SK-N-SH treated with all-trans-retinoic acid at 6 μM for 48 hours (cell line): ENCODE measurements around the gene MAP7D1.

Source experiments
- ATAC-seq: fragments of 200-7000 bp; cut with Tn5 transposase; 3 replicates; pipeline ENCODE4 v1.9.1; 2020; ENCODE audit warnings: mild to moderate bottlenecking, moderate library complexity
- ARNTL ChIP-seq: fragments of 450-650 bp; formaldehyde crosslinking; IDR thresholded peaks from 2 replicates; pipeline ENCODE4 v1.5.0; 2020; ENCODE audit warnings: low read depth, mild to moderate bottlenecking, moderate library complexity, borderline replicate concordance
- BACH2 ChIP-seq: fragments of 250-450 bp; sonication (Bioruptor Pico); IDR thresholded peaks from 2 replicates; pipeline ENCODE4 v1.9.0; 2021; ENCODE audit warnings: mild to moderate bottlenecking, borderline replicate concordance
- CSDC2 ChIP-seq: fragments of 250-450 bp; sonication (Bioruptor Pico); IDR thresholded peaks from 2 replicates; pipeline ENCODE4 v1.5.0; 2020; ENCODE audit warnings: mild to moderate bottlenecking, moderate library complexity
- ESRRG ChIP-seq: fragments of 250-450 bp; sonication (Bioruptor Pico); IDR thresholded peaks from 2 replicates; pipeline ENCODE4 v1.6.1; 2021; ENCODE audit warnings: mild to moderate bottlenecking
- GLIS3 ChIP-seq: fragments of 250-450 bp; sonication (Bioruptor Pico); IDR thresholded peaks from 2 replicates; pipeline ENCODE4 v1.5.0; 2020; ENCODE audit warnings: mild to moderate bottlenecking, moderate library complexity
- ISL1 ChIP-seq: fragments of 250-450 bp; sonication (Bioruptor Pico); IDR thresholded peaks from 2 replicates; pipeline ENCODE4 v2.1.2; 2022; ENCODE audit warnings: mild to moderate bottlenecking, moderate library complexity
- PPARA ChIP-seq: fragments of 250-450 bp; sonication (Bioruptor Pico); IDR thresholded peaks from 2 replicates; pipeline ENCODE4 v1.5.0; 2020; ENCODE audit warnings: mild to moderate bottlenecking, borderline replicate concordance
- RARB ChIP-seq: fragments of 250-450 bp; sonication (Bioruptor Pico); IDR thresholded peaks from 2 replicates; pipeline ENCODE4 v1.8.0; 2021; ENCODE audit warnings: mild to moderate bottlenecking, moderate library complexity
- SNAI2 ChIP-seq: fragments of 250-450 bp; sonication (Bioruptor Pico); IDR thresholded peaks from 2 replicates; pipeline ENCODE4 v1.5.0; 2020; ENCODE audit warnings: mild to moderate bottlenecking, moderate library complexity
- TSHZ2 ChIP-seq: fragments of 250-450 bp; sonication (Bioruptor Pico); IDR thresholded peaks from 2 replicates; pipeline ENCODE4 v1.5.0; 2020; ENCODE audit warnings: mild to moderate bottlenecking, moderate library complexity
- ZC3H10 ChIP-seq: fragments of 250-450 bp; sonication (Bioruptor Pico); IDR thresholded peaks from 2 replicates; pipeline ENCODE4 v1.5.1; 2021; ENCODE audit warnings: mild to moderate bottlenecking, moderate library complexity
- ZFP3 ChIP-seq: fragments of 250-450 bp; sonication (Bioruptor Pico); IDR thresholded peaks from 2 replicates; pipeline ENCODE4 v1.5.0; 2020; ENCODE audit warnings: mild to moderate bottlenecking, moderate library complexity
- ZFP30 ChIP-seq: fragments of 450-650 bp; formaldehyde crosslinking; IDR thresholded peaks from 2 replicates; pipeline ENCODE4 v1.5.0; 2022; ENCODE audit warnings: mild to moderate bottlenecking, moderate library complexity
- ZNF565 ChIP-seq: fragments of 450-650 bp; formaldehyde crosslinking; conservative IDR thresholded peaks from 2 replicates; pipeline ENCODE4 v1.5.0; 2020; ENCODE audit warnings: low read depth, mild to moderate bottlenecking, moderate library complexity
- ZNF70 ChIP-seq: fragments of 450-650 bp; formaldehyde crosslinking; IDR thresholded peaks from 2 replicates; pipeline ENCODE4 v1.5.0; 2020; ENCODE audit warnings: mild to moderate bottlenecking, moderate library complexity
- ZNF8 ChIP-seq: fragments of 450-650 bp; formaldehyde crosslinking; IDR thresholded peaks from 2 replicates; pipeline ENCODE4 v1.5.0; 2020; ENCODE audit warnings: mild to moderate bottlenecking, moderate library complexity
- TF ChIP-seq, protein P1 (sequence below): fragments of 250-450 bp; sonication (Bioruptor Pico); IDR thresholded peaks from 2 replicates; pipeline ENCODE4 v1.8.0; 2020; ENCODE audit warnings: mild to moderate bottlenecking, moderate library complexity, borderline replicate concordance
- TF ChIP-seq, protein P2 (sequence below): fragments of 250-450 bp; sonication (Bioruptor Pico); IDR thresholded peaks from 2 replicates; pipeline ENCODE4 v1.8.0; 2021; ENCODE audit warnings: low read depth, mild to moderate bottlenecking, moderate library complexity, borderline replicate concordance
- TF ChIP-seq, protein P3 (sequence below): fragments of 250-450 bp; sonication (Bioruptor Pico); IDR thresholded peaks from 2 replicates; pipeline ENCODE4 v1.5.1; 2021; ENCODE audit warnings: mild to moderate bottlenecking, moderate library complexity
- TF ChIP-seq, protein P4 (sequence below): fragments of 250-450 bp; sonication (Bioruptor Pico); IDR thresholded peaks from 2 replicates; pipeline ENCODE4 v1.5.1; 2020; ENCODE audit warnings: low read depth, mild to moderate bottlenecking, moderate library complexity

The MAP7D1 gene

DNA sequence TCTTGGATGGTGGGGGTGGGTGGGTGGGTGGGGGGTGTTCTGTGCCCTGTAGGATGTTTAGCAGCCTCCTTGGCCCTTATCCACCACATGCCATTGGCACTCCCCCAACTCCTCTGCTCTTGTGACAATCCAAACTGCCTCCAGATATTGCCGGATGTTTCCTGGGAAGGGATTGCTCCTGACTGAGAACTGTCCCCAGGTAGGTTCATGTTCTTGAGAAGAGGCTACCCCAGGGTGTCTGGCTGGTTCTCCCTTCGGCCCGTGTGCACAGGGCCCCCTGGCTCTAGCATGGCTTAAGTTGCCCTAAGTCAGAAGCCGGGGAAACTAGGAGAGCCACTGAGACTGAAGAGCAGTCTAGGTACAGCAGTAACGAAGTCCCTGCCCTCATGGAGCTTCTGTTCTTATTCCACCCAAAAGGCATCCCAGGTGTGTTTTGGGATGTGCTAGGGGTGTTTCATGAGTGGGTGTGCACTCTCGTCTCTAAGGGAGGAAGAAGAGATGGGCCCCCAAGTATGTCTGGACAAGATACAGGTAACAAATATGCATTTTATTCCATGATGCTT is 48.5 kb downstream of the MAP7D1 start (continued):
- TF ChIP-seq ARNTL (CRISPR knock-in tag) (no peak), ZNF70 (CRISPR knock-in tag) (no peak), ZNF565 (CRISPR knock-in tag) (no peak), CSDC2 (CRISPR knock-in tag) (no peak), ZFP30 (no peak), ZFP3 (no peak)
- TF ChIP-seq, protein P1, sequence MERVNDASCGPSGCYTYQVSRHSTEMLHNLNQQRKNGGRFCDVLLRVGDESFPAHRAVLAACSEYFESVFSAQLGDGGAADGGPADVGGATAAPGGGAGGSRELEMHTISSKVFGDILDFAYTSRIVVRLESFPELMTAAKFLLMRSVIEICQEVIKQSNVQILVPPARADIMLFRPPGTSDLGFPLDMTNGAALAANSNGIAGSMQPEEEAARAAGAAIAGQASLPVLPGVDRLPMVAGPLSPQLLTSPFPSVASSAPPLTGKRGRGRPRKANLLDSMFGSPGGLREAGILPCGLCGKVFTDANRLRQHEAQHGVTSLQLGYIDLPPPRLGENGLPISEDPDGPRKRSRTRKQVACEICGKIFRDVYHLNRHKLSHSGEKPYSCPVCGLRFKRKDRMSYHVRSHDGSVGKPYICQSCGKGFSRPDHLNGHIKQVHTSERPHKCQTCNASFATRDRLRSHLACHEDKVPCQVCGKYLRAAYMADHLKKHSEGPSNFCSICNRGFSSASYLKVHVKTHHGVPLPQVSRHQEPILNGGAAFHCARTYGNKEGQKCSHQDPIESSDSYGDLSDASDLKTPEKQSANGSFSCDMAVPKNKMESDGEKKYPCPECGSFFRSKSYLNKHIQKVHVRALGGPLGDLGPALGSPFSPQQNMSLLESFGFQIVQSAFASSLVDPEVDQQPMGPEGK: no peak
- TF ChIP-seq, protein P2, sequence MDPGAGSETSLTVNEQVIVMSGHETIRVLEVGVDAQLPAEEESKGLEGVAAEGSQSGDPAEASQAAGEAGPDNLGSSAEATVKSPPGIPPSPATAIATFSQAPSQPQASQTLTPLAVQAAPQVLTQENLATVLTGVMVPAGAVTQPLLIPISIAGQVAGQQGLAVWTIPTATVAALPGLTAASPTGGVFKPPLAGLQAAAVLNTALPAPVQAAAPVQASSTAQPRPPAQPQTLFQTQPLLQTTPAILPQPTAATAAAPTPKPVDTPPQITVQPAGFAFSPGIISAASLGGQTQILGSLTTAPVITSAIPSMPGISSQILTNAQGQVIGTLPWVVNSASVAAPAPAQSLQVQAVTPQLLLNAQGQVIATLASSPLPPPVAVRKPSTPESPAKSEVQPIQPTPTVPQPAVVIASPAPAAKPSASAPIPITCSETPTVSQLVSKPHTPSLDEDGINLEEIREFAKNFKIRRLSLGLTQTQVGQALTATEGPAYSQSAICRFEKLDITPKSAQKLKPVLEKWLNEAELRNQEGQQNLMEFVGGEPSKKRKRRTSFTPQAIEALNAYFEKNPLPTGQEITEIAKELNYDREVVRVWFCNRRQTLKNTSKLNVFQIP (CRISPR knock-in tag): no peak
- TF ChIP-seq, all 23 proteins: peak for 0

DNA sequence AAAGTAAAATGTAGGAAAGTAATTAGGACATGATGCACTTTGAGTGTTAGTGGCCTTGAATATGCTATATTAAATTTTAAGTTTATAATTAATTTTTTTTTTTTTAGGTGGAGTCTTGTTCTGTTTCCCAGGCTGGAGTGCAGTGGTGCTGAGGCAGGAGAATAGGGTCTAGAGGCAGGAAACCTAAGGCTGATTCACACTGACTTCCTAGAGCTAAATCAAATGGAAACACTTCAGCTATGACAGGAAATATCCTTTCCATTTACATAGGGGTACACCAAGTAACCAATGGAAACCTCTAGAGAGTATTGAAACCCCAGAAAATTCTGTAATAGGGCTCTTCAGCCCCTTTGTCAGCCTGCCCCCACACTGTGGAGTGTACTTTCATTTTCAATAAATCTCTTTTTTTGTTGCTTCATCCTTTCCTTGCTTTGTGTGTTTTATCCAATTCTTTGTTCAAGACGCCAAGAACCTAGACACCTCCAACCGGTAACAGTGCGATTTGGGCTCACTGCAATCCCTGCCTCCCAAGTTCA is 50.4 kb downstream of the MAP7D1 start:
- ATAC-seq: no peak

DNA sequence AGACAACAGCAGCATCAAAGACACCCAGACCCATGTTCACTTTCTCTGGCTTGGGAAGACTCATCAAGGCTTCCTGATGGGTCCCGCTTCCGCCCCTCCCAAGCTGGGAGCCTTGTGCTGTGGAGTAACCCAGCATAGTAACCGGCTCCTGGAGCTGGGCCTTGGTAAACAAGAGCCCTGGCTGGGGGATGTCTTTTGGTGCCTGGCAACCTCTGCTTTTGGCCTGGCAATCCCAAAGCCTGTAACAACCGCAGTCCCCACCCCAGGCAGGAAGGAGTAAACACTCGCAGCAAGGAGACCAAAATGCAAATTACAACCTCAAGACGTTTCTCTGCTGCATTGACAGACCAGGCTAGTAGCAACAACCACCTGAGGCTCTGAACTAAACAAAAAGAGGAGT is 51.4 kb downstream of the MAP7D1 start:
- no peak for ATAC-seq

More for the DNA sequence above, 50.4 kb downstream of the MAP7D1 start:
- TF ChIP-seq, protein P3, sequence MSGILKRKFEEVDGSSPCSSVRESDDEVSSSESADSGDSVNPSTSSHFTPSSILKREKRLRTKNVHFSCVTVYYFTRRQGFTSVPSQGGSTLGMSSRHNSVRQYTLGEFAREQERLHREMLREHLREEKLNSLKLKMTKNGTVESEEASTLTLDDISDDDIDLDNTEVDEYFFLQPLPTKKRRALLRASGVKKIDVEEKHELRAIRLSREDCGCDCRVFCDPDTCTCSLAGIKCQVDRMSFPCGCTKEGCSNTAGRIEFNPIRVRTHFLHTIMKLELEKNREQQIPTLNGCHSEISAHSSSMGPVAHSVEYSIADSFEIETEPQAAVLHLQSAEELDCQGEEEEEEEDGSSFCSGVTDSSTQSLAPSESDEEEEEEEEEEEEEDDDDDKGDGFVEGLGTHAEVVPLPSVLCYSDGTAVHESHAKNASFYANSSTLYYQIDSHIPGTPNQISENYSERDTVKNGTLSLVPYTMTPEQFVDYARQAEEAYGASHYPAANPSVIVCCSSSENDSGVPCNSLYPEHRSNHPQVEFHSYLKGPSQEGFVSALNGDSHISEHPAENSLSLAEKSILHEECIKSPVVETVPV (CRISPR knock-in tag): no peak
- no peak for TF ChIP-seq ISL1

More for the DNA sequence above, 51.4 kb downstream of the MAP7D1 start:
- no peak for TF ChIP-seq RARB (CRISPR knock-in tag)
- no peak for TF ChIP-seq GLIS3 (CRISPR knock-in tag)
- no peak for TF ChIP-seq ZNF565 (CRISPR knock-in tag)
- TF ChIP-seq, protein P1: no peak
- TF ChIP-seq ZNF8 (CRISPR knock-in tag): no peak
- no peak for TF ChIP-seq SNAI2 (CRISPR knock-in tag)
- TF ChIP-seq, protein P2 (CRISPR knock-in tag): no peak
- TF ChIP-seq ZC3H10 (CRISPR knock-in tag): no peak
- no peak for TF ChIP-seq ZNF70 (CRISPR knock-in tag)
- TF ChIP-seq ISL1: no peak
- TF ChIP-seq ESRRG (CRISPR knock-in tag): no peak
- TF ChIP-seq TSHZ2 (CRISPR knock-in tag): no peak
- TF ChIP-seq, protein P3 (CRISPR knock-in tag): no peak
- TF ChIP-seq, protein P4, sequence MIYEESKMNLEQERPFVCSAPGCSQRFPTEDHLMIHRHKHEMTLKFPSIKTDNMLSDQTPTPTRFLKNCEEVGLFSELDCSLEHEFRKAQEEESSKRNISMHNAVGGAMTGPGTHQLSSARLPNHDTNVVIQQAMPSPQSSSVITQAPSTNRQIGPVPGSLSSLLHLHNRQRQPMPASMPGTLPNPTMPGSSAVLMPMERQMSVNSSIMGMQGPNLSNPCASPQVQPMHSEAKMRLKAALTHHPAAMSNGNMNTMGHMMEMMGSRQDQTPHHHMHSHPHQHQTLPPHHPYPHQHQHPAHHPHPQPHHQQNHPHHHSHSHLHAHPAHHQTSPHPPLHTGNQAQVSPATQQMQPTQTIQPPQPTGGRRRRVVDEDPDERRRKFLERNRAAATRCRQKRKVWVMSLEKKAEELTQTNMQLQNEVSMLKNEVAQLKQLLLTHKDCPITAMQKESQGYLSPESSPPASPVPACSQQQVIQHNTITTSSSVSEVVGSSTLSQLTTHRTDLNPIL (CRISPR knock-in tag): no peak
- TF ChIP-seq BACH2 (CRISPR knock-in tag): no peak
- TF ChIP-seq ZFP3: no peak
- no peak for TF ChIP-seq PPARA (CRISPR knock-in tag)
